Stimulated activated CD4-positive, alpha-beta T cell treated with anti-CD3 and anti-CD28 coated beads, Interleukin-1b, Interleukin-23, amount 100 ng/mL, for 48 hours (primary cell): Measurements from ENCODE around the gene RPS6KA2.

Experiments
- DNase-seq: peaks from one replicate; pipeline ENCODE4 v3.0.0-alpha.2; 2020

Gene RPS6KA2

GRCh38 chr6:166567813-166568212 lies 59.2 kb downstream of the RPS6KA2 start:
- DNase-seq = no peak

- no peak for DNase-seq
Measured at GRCh38 chr6:166567107-166567506, 59.9 kb downstream of the RPS6KA2 start.

- no peak for DNase-seq
Measured at GRCh38 chr6:166566026-166567011, 60.7 kb downstream of the RPS6KA2 start.

- no peak for DNase-seq
Measured at GRCh38 chr6:166565084-166565967, 61.7 kb downstream of the RPS6KA2 start.

DNA sequence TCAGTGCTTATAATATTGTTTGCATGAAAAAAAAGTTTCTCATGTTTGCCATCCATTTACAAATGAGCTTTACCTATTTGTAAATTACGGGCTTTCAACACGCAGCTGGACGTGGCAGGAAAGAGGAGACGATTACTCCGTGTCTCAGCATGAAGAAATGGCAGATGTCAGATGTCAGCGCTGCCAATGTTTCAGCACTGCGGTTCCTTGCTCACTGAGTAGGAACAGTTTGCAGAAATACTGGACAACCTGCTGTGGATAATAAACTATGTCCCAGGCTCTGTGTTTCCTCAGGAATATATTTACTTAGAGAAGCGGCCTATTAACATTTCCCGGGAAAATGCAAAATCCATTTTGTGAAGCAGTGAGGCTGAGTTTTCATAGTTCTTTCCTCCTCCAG lies 63.2 kb downstream of the RPS6KA2 start:
- no peak for DNase-seq

DNA sequence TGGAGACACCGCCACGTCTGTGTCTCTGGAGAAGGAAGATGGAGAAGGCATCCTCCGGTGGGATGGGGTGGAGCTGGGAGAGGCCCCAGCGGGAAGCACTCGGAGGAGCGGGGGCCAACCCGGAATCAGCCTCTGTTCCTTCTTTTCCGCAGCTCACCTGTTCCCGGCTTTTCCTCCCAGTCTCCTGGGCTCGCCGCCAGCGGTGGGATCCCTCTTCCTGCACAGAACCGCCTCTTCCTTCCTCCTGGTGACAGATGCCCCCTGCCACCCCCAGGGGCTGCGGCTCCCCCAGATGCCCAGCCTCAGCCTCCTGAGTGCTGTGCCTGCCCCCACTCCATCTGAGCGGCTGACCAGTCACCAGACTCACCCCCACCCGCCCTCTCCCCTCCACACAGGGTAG lies 63.9 kb downstream of the RPS6KA2 start:
- no peak for DNase-seq

- DNase-seq = no peak
Measured at GRCh38 chr6:166562726-166563125, 64.3 kb downstream of the RPS6KA2 start.

DNA sequence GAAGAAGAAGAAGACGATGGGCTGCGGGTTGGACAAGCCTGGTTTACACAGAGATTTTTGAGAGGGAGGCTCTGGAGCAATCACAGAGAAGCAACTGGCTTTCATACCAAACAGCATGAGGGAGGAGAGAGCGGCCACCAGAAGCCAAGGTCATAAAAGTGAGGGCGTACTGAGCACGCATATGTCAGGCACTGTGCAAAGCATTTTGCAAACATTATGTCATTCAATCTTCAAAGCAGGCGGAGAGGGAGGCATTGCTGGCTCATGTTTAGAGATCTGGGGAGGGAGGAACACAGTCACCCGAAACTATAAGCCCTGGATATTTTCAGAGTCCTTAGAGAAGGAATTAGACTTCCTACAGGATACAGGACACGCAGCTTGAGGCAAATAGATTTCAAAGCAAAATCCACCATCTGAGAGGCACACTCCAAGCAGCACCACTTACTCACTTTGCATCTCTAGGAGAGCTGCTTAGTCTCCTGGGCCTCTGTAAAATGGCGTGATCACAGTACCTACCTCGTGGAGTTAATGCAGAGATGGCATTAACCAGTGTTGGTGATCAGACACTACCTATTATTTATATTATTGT lies 65.2 kb downstream of the RPS6KA2 start:
- DNase-seq = no peak

- no peak for DNase-seq
Measured at GRCh38 chr6:166560222-166560621, 66.8 kb downstream of the RPS6KA2 start.

GRCh38 chr6:166559662-166560061 lies 67.4 kb downstream of the RPS6KA2 start:
- no peak for DNase-seq

- DNase-seq = no peak
Measured at GRCh38 chr6:166559211-166559610, 67.8 kb downstream of the RPS6KA2 start.

- no peak for DNase-seq
Measured at GRCh38 chr6:166558156-166559005, 68.7 kb downstream of the RPS6KA2 start.

DNA sequence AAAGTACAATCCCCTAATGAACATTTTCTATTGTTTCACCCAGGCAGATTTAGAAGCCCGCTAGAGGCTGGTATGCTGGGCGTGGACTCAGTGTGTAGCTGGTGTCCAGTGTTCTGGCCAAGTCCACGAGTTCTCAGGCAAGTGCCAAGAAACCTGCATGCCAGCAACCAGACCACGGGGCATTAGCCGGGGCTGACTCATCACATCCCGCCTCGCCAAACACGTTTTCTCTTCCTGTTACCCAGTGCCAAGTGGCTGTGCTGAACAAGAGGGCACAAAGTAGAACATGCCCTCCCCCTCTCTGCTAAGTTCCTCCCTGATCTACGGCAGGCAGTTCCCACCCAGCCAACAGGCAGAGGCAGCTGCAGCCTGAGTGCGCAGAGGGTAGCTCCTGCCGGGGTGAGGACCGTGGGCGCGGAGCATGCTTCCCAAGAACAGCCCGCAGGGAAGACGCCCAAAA lies 70.2 kb downstream of the RPS6KA2 start:
- no peak for DNase-seq

GRCh38 chr6:166556336-166556735 lies 70.7 kb downstream of the RPS6KA2 start:
- no peak for DNase-seq

- no peak for DNase-seq
Measured at GRCh38 chr6:166555086-166555485, 72.0 kb downstream of the RPS6KA2 start.

- no peak for DNase-seq
Measured at GRCh38 chr6:166554316-166554715, 72.7 kb downstream of the RPS6KA2 start.

DNA sequence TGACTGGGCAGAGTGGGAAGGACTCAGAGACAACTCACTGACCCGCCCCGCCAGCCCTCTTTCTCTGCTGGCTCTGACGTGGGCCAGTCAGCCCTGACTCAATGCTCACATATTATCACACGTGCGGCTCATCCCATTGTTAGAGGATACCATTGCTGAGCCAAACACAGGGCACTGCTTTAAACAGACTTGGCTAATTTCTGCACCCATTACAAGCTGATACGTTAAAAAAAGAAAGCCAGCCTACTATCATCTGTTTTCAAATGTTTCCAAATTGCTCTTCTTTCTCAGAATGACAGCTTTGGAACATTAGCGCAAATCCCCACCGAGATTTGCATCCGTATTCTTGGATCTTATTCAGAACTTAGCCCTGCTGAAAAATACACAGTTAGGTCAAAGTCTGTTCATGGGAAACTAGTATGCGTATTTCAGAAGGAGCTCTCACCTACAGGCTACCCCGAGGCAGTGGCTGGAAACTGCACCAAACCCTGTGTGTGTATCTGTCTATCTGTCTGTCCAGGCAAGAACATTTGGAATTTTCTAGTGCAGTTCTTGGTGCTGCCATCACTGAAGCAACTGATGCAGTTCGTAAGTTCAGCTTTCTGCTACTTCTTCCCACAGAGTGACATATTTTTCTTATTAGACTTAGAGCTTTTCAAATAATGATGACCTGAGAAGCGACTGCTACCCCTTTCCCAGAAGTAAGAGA lies 73.3 kb downstream of the RPS6KA2 start:
- DNase-seq = no peak

DNA sequence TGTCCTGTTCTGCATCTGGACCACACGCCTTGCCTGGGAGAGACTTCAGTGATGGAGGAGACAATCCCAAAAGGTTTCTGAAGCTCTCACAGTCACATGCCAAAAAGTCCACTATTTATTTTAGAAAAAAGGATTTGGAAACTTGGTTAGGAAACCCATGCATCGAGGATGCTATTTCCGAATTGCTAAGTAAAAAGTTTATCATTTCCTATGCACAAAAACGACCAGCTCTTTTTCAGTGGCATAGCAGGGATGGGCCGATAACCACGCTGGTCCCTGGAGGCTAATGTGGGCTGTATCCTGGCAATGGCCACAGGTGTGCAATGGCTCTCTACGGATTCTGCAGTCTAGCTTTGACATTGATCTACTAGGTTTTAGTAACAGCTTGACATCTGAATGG lies 74.5 kb downstream of the RPS6KA2 start:
- DNase-seq = no peak

- DNase-seq = no peak
Measured at GRCh38 chr6:166551754-166552495, 75.1 kb downstream of the RPS6KA2 start.

DNA sequence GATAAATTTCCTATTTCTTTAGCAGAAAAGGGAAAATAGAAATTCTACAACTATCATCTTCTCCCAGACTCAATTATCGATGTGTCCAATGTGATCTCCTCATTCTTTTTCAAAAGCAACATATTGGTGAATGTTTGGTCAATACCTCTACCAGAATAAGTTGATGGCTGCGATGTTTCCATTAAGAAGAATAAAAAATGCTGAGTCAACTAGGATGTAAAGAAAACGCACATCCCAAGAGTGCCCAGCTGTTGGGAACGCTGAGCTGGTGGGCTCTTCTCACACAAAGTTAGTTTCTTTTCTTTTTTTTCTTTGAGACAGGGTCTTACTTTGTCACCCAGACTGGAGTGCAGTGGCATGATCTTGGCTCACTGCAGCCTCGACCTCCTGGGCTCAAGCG lies 80.4 kb downstream of the RPS6KA2 start:
- DNase-seq = no peak
